ENCODE results near the gene NISCH. TPM values are rescaled to one million over a fixed set of nuclear protein-coding genes. Genes with fewer than 3 reads are reported as not detected.

NISCH gene
- total RNA-seq, 1 donor from 2014 or later: 240 TPM

DNA sequence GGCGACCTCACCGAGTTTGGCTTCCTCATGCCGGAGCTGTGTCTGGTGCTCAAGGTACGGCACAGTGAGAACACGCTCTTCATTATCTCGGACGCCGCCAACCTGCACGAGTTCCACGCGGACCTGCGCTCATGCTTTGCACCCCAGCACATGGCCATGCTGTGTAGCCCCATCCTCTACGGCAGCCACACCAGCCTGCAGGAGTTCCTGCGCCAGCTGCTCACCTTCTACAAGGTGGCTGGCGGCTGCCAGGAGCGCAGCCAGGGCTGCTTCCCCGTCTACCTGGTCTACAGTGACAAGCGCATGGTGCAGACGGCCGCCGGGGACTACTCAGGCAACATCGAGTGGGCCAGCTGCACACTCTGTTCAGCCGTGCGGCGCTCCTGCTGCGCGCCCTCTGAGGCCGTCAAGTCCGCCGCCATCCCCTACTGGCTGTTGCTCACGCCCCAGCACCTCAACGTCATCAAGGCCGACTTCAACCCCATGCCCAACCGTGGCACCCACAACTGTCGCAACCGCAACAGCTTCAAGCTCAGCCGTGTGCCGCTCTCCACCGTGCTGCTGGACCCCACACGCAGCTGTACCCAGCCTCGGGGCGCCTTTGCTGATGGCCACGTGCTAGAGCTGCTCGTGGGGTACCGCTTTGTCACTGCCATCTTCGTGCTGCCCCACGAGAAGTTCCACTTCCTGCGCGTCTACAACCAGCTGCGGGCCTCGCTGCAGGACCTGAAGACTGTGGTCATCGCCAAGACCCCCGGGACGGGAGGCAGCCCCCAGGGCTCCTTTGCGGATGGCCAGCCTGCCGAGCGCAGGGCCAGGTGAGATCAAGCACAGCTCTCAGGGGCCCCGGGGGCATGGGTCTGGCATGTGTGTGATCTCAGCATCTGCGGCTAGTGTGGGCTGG, 32.6 kb downstream of the NISCH start:
- Mint-ChIP-seq H3K36me3 (peaks cover 33% of the 10 kb centered on the region), H3K9me3 (no peaks in the 10 kb centered on the region), H3K27me3 (ENCODE audit: low read depth) (no peaks in the 10 kb centered on the region), H3K27ac (no peak overlapping the region), H3K4me1 (peaks cover 30% of the 10 kb centered on the region), H3K4me3 (no peak overlapping the region)
- DNase-seq (ENCODE audit: low spot score in 2 of 2, unreplicated experiment in 2 of 2): no peak
- TF ChIP-seq, protein P1, sequence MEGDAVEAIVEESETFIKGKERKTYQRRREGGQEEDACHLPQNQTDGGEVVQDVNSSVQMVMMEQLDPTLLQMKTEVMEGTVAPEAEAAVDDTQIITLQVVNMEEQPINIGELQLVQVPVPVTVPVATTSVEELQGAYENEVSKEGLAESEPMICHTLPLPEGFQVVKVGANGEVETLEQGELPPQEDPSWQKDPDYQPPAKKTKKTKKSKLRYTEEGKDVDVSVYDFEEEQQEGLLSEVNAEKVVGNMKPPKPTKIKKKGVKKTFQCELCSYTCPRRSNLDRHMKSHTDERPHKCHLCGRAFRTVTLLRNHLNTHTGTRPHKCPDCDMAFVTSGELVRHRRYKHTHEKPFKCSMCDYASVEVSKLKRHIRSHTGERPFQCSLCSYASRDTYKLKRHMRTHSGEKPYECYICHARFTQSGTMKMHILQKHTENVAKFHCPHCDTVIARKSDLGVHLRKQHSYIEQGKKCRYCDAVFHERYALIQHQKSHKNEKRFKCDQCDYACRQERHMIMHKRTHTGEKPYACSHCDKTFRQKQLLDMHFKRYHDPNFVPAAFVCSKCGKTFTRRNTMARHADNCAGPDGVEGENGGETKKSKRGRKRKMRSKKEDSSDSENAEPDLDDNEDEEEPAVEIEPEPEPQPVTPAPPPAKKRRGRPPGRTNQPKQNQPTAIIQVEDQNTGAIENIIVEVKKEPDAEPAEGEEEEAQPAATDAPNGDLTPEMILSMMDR (IDR thresholded peaks at IDR 0.05; ENCODE audit: unreplicated experiment): no peak

DNA sequence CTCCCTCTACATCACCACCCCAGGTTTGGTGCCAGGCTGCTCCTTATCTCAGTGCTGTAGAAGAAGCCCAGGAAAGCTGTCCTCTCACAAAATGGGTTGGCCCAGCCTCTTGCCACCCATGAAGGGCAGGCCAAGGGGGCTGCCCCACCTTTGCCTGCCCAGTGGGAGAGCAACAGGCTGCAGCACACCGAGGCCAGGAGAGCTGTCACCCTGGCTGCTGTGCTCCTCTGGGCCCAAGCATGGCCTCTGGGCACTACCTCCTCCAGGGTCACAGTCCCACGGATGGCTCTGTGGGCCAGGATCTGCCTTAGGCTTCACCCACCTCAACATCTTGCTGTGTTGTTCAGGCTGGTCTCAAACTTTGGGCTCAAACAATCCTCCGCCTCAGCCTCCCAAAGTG, 33.3 kb downstream of the NISCH start:
- TF ChIP-seq, protein P1 (IDR thresholded peaks at IDR 0.05; ENCODE audit: unreplicated experiment): no peak
- Mint-ChIP-seq H3K36me3 (peaks cover 33% of the 10 kb centered on the region), H3K27me3 (ENCODE audit: low read depth) (no peaks in the 10 kb centered on the region), H3K4me3 (no peak overlapping the region), H3K4me1 (peaks cover 23% of the 10 kb centered on the region), H3K27ac (no peak overlapping the region), H3K9me3 (no peaks in the 10 kb centered on the region)
- no peak for DNase-seq (ENCODE audit: low spot score in 2 of 2, unreplicated experiment in 2 of 2)

DNA sequence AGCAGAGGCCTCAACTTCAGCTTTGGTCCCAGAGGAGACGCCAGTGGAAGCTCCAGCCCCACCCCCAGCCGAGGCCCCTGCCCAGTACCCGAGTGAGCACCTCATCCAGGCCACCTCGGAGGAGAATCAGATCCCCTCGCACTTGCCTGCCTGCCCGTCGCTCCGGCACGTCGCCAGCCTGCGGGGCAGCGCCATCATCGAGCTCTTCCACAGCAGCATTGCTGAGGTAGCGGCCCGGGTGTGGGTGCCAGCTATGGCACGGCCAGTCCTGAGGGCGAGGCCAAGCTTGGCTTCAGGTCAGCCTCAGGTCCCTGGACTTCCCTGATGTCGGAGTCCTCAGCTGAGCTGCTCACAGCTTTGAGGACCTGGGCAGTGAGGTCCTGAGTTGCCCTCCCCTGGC, 34.0 kb downstream of the NISCH start:
- no peaks in the 10 kb centered on the region for H3K27me3 Mint-ChIP-seq (ENCODE audit: low read depth)
- TF ChIP-seq, protein P1 (IDR thresholded peaks at IDR 0.05; ENCODE audit: unreplicated experiment): no peak
- peaks cover 33% of the 10 kb centered on the region for H3K36me3 Mint-ChIP-seq

DNA sequence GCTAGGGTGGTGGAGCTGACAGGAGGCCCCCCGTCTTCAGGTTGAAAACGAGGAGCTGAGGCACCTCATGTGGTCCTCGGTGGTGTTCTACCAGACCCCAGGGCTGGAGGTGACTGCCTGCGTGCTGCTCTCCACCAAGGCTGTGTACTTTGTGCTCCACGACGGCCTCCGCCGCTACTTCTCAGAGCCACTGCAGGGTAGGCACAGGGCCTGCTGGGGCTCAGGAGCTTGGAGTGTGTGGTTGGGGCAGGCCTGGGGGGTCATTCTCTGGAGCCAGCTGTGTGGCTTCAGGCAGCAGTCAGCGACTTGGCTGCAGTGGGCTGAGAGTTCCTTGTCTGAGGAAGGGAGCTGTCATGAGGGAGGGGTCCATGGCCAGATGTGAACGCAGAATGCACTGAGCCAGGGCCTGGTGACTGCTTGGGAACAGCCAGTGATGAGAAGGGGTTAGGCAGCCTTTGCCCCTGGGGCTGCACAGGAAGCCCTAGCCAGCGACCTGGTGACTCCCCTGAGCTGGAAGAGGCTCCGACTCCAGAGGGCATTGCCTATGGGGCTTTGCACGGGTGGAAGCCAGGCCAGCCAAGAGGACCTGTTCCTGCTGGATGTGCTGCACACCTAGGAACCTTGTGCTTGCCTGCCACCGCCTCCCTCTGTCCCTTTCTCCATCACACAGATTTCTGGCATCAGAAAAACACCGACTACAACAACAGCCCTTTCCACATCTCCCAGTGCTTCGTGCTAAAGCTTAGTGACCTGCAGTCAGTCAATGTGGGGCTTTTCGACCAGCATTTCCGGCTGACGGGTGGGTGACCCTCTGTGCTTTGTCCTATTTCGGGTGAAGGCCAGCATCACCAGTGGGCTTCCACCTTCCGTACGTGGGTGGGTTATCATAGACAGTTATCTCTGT, 34.9 kb downstream of the NISCH start:
- no peaks in the 10 kb centered on the region for H3K9me3 Mint-ChIP-seq
- H3K4me3 Mint-ChIP-seq: no peak overlapping the region
- no peak overlapping the region for H3K27ac Mint-ChIP-seq
- peaks cover 33% of the 10 kb centered on the region for H3K36me3 Mint-ChIP-seq
- TF ChIP-seq, protein P1 (IDR thresholded peaks at IDR 0.05; ENCODE audit: unreplicated experiment): no peak
- no peak for DNase-seq (ENCODE audit: low spot score in 2 of 2, unreplicated experiment in 2 of 2)
- no peaks in the 10 kb centered on the region for H3K27me3 Mint-ChIP-seq (ENCODE audit: low read depth)
- peaks cover 12% of the 10 kb centered on the region for H3K4me1 Mint-ChIP-seq

More for the DNA sequence above, 34.0 kb downstream of the NISCH start:
- Mint-ChIP-seq H3K9me3 (no peaks in the 10 kb centered on the region), H3K27ac (no peak overlapping the region), H3K4me1 (peaks cover 19% of the 10 kb centered on the region), H3K4me3 (no peak overlapping the region)
- no peak for DNase-seq (ENCODE audit: low spot score in 2 of 2, unreplicated experiment in 2 of 2)

DNA sequence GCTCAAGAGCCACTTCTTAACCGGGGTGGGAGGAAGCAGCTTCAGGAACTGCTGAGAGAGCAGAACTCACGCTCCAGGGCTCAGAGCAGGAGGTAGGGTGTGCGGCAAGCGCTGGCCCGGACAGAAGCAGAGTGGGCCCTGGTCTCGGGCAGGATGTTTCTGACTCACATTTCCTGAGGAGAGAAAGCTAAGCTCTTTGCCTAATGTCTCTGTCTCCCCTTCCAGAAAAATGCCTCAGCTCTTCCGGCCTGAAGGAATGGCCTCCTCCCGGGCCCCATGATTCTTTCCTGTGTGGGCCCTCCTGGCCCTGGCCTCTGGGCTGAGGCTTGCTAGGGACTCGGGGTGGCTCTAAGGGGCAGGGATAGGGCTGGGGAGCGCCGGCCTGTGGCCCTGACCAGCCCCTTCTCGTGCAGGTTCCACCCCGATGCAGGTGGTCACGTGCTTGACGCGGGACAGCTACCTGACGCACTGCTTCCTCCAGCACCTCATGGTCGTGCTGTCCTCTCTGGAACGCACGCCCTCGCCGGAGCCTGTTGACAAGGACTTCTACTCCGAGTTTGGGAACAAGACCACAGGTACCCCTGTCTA, 35.6 kb downstream of the NISCH start:
- Mint-ChIP-seq H3K27ac (no peak overlapping the region), H3K4me3 (no peak overlapping the region), H3K27me3 (ENCODE audit: low read depth) (no peaks in the 10 kb centered on the region), H3K9me3 (no peaks in the 10 kb centered on the region), H3K4me1 (peaks cover 4% of the 10 kb centered on the region), H3K36me3 (peaks cover 28% of the 10 kb centered on the region)
- DNase-seq (ENCODE audit: low spot score in 2 of 2, unreplicated experiment in 2 of 2): no peak
- TF ChIP-seq, protein P1 (IDR thresholded peaks at IDR 0.05; ENCODE audit: unreplicated experiment): no peak

All from mesothelial cell of epicardium (in vitro differentiated cells).